Transverse colon (tissue), 4 donors: ENCODE measurements around the gene MED31. TPM values are rescaled to one million over a fixed set of nuclear protein-coding genes. Genes with fewer than 3 reads are reported as not detected.

Experiments
- DNase-seq: peaks from one replicate; pipeline ENCODE4 v3.0.0-alpha.2; 2019
- H3K27ac ChIP-seq, 4 donors: fragments of 200-600 bp; sonication (generic); 2 replicates each; pipeline ENCODE4 v1.5.1; 2016 to 2018; ENCODE audit warnings: inconsistent platforms in 4 of 4
- H3K27me3 ChIP-seq: fragments of 200-600 bp; sonication (generic); 2 replicates; pipeline ENCODE4 v1.5.1; 2017; ENCODE audit warnings: inconsistent platforms
- H3K36me3 ChIP-seq, 4 donors: fragments of 200-600 bp; sonication (generic); 2 replicates each; pipeline ENCODE4 v1.5.1; 2017 to 2019; ENCODE audit warnings: inconsistent platforms in 4 of 4
- H3K4me1 ChIP-seq, 4 donors: fragments of 200-600 bp; sonication (generic); 2 replicates each; pipeline ENCODE4 v1.5.1; 2017 to 2020; ENCODE audit warnings: inconsistent platforms in 4 of 4
- H3K4me3 ChIP-seq, 4 donors: fragments of 200-600 bp; sonication (generic); 1 replicate in 1 of 4; 2 replicates in 3 of 4; pipeline versions ENCODE4 v1.5.1 to v1.6.1; 2017 to 2019; ENCODE audit warnings: inconsistent platforms in 4 of 4
- H3K9me3 ChIP-seq, 2 donors: fragments of 200-600 bp; sonication (generic); 2 replicates each; pipeline ENCODE4 v1.5.1; 2017 to 2019; ENCODE audit warnings: inconsistent platforms in 2 of 2
- EP300 ChIP-seq: sonication (generic); formaldehyde crosslinking; IDR thresholded peaks from one replicate; pipeline ENCODE4 v1.6.1; 2017; ENCODE audit warnings: antibody characterized with exemption, low read depth
- POLR2A ChIP-seq: fragments of 450-650 bp; IDR thresholded peaks from one replicate; pipeline ENCODE4 v1.6.1; 2016; ENCODE audit warnings: antibody characterized with exemption, mild to moderate bottlenecking, moderate library complexity
- POLR2AphosphoS5 ChIP-seq, 3 donors: sonication (generic); formaldehyde crosslinking; IDR thresholded peaks; one replicate each; pipeline ENCODE4 v1.6.1; 2016; ENCODE audit warnings: antibody characterized with exemption in 3 of 3
- WGBS, 2 donors: methylation state at CpG; one replicate each; pipeline ENCODE4 v1.1.5; 2018; ENCODE audit warnings: low coverage in 1 of 2; 5-methylcytosine and 5-hydroxymethylcytosine counted together
- in situ Hi-C, 4 donors: fragments of 200-750 bp; cut with MboI; loops; one replicate each; pipeline versions ENCODE4 v1.15.0 to v1.15.1; 2017; ENCODE audit warnings: low sequenced_read_pairs in 3 of 4, low pct_ligation_motif_present in 1 of 4, low pct_unique_long_range_greater_than_20kb in 1 of 4
- intact Hi-C: fragments of 100-400 bp; cut with DNase I; formaldehyde crosslinking; loops from one replicate; pipeline ENCODE4 v1.15.1; 2023; ENCODE audit warnings: low total_unique reads
- total RNA-seq, 4 donors: library from RNA; depleted of rRNA; stranded (reverse); fragments of >200 nt; gene quantifications; one replicate each; pipeline ENCODE4 v1.1.0, GENCODE V29; 2016
- TF ChIP-seq, protein P1 (sequence below), 5 experiments: fragments of 200-600 bp in 3 of 5; fragments of 450-650 bp in 2 of 5; sonication (generic) in 3 of 5; IDR thresholded peaks; 1 replicate in 2 of 5; 2 replicates in 3 of 5; pipeline ENCODE4 v1.5.1; 2016 to 2017; ENCODE audit warnings: antibody characterized with exemption in 5 of 5, inconsistent platforms in 3 of 5, mild to moderate bottlenecking in 2 of 5, moderate library complexity in 1 of 5

The MED31 gene
- total RNA-seq, 4 donors from 2014 or later, result 1.2 to 36.3 (median 5.9) TPM

DNA sequence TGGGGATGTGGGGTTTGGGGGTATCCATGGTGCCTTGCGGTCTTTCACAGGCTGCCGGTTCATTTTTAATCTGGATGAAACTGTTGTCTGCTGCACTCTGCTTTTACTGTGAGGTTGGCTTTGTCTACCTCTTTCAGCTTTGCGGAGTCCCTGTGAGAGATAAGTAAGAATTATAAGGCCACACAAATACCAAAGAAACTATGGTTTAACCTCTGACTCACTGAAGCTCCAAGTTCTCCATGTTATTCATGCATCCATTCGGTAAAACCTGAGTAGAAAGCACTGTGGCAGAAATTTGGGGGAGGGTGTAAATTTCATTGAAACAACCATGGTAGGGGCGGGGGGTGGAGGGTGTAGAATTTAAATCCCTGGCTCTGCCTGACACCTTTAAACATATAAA is 41.4 kb downstream of the MED31 start:
- in situ Hi-C loops, result no loop called here
- intact Hi-C loops, result loop anchor here (10.0 kb wide), 1 partner anchor 135 kb away; no protein-coding TSS in a partner anchor
- Histone ChIP-seq H3K4me3 (no peak overlapping the region), H3K4me1 (no peaks in the 10 kb centered on the region), H3K9me3 (no peaks in the 10 kb centered on the region), H3K27ac (no peak overlapping the region), H3K27me3 (no peaks in the 10 kb centered on the region), H3K36me3 (peaks cover 0 to 54% (median 22%) of the 10 kb centered on the region in 4 donors)
- TF ChIP-seq EP300, result no peak
- TF ChIP-seq, protein P1, sequence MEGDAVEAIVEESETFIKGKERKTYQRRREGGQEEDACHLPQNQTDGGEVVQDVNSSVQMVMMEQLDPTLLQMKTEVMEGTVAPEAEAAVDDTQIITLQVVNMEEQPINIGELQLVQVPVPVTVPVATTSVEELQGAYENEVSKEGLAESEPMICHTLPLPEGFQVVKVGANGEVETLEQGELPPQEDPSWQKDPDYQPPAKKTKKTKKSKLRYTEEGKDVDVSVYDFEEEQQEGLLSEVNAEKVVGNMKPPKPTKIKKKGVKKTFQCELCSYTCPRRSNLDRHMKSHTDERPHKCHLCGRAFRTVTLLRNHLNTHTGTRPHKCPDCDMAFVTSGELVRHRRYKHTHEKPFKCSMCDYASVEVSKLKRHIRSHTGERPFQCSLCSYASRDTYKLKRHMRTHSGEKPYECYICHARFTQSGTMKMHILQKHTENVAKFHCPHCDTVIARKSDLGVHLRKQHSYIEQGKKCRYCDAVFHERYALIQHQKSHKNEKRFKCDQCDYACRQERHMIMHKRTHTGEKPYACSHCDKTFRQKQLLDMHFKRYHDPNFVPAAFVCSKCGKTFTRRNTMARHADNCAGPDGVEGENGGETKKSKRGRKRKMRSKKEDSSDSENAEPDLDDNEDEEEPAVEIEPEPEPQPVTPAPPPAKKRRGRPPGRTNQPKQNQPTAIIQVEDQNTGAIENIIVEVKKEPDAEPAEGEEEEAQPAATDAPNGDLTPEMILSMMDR (IDR thresholded peaks at IDR 0.05), result no peak
- TF ChIP-seq POLR2AphosphoS5 (IDR thresholded peaks at IDR 0.05), result no peak
- TF ChIP-seq POLR2A, result no peak
- WGBS, 2 donors, result 93 to 100% methylated on average over 3 to 5 of the region's 5 CpGs
- no peak for DNase-seq

DNA sequence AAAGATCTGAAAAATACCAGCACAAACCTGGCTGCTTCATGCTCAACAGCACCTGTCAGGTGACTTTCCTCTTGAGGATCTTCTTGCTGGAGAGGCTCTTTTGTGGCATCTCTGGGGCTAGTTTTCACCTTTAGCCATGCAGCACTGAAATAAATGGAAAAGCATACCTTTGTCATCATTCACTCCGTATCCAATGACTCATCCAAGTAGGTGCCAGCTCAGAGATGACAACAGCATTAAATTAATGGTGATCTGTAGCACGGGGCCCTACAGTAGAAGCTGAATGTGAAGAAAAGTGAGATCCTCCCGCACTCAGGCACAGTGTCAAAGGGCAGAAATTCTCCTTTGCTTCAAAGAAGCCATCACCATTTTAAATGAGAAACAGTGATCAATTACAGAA is 43.1 kb downstream of the MED31 start:
- Histone ChIP-seq H3K4me1 (peaks cover 0 to 5% (median 0%) of the 10 kb centered on the region in 4 donors), H3K9me3 (no peaks in the 10 kb centered on the region), H3K4me3 (no peak overlapping the region), H3K36me3 (peaks cover 0 to 54% (median 22%) of the 10 kb centered on the region in 4 donors), H3K27me3 (no peaks in the 10 kb centered on the region), H3K27ac (no peak overlapping the region)
- in situ Hi-C loops, result no loop called here
- intact Hi-C loops, result no loop called here
- DNase-seq, result no peak
- TF ChIP-seq, protein P1 (IDR thresholded peaks at IDR 0.05), result no peak
- TF ChIP-seq EP300 (no peak), POLR2A (no peak), POLR2AphosphoS5 (IDR thresholded peaks at IDR 0.05) (no peak)
- 93% methylated on average over 3 of the region's 3 CpGs; no CpG with 5 or more reads in 1 of the 2 donors for WGBS, 2 donors

DNA sequence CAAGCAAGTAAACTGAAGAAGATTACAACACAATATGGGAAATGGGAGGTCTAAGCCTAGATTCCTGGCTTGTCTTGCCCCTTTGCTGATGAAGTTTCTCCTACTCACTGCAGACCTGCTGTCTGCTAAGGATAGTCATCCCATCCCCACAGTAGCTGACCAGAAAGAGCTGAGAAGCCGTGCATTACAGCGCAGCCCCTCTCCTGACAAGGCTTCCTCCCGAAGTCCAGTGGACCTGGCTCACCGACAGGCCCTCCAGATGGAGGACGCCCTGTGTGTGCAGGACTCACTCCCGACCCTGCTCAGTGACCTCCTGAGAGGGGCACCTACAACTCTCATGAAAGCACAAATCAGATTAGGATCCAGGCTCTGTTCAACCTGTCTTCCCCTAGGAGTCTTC is 46.3 kb downstream of the MED31 start:
- in situ Hi-C loops, result no loop called here
- H3K36me3 ChIP-seq, result peaks cover 0 to 46% (median 18%) of the 10 kb centered on the region in 4 donors
- H3K27me3 ChIP-seq, result no peaks in the 10 kb centered on the region
- DNase-seq, result no peak
- TF ChIP-seq, protein P1 (IDR thresholded peaks at IDR 0.05), result no peak
- TF ChIP-seq POLR2AphosphoS5 (IDR thresholded peaks at IDR 0.05) (no peak), POLR2A (no peak), EP300 (no peak)
- intact Hi-C loops, result no loop called here
- H3K4me1 ChIP-seq, result peaks cover 0 to 11% (median 0%) of the 10 kb centered on the region in 4 donors
- 93% methylated on average over 6 of the region's 6 CpGs; no CpG with 5 or more reads in 1 of the 2 donors for WGBS, 2 donors
- H3K9me3 ChIP-seq, result no peaks in the 10 kb centered on the region
- H3K27ac ChIP-seq, result no peak overlapping the region
- H3K4me3 ChIP-seq, result no peak overlapping the region

DNA sequence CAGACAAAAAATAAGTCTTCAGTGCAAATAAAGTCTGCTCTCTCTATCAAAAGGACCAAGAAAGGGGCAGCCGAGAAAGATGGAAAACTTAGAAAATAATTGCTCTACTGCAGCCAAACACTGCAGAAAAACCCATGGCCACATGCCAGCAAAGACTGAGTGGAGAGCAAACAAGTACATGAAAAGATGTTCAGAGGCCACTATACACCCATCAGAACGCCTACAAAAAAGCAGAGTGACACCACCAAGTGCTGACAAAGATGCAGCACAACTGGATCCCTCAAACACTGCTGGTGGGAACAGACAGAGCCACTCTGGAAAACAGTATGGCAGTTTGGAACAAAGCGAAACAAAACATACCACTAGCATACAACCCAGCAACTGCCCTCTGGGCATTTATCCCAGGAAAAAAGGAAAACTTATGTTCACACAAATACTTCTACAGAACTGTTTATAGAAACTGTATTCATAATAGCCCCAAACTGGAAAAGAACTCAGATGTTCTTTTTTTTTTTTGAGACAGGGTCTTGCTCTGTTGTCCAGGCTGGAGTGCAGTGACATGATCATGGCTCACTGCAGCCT is 47.6 kb downstream of the MED31 start:
- Histone ChIP-seq H3K27me3 (no peaks in the 10 kb centered on the region), H3K9me3 (no peaks in the 10 kb centered on the region), H3K36me3 (peaks cover 0 to 33% (median 11%) of the 10 kb centered on the region in 4 donors), H3K4me1 (peaks cover 5 to 24% (median 11%) of the 10 kb centered on the region in 4 donors), H3K4me3 (no peak overlapping the region), H3K27ac (no peak overlapping the region)
- intact Hi-C loops, result no loop called here
- in situ Hi-C loops, result no loop called here
- TF ChIP-seq EP300 (no peak), POLR2AphosphoS5 (IDR thresholded peaks at IDR 0.05) (no peak), POLR2A (no peak)
- TF ChIP-seq, protein P1 (IDR thresholded peaks at IDR 0.05), result no peak
- WGBS, 2 donors, result 58 to 70% methylated on average over 3 of the region's 3 CpGs
- DNase-seq, result no peak
